GM23248 (cell line): ENCODE data around the gene SEC24C.

Experiments used
- EZH2 ChIP-seq: fragments of 200-600 bp; sonication (generic); IDR thresholded peaks from 2 replicates; pipeline ENCODE4 v1.6.1; 2018; ENCODE audit warnings: antibody characterized with exemption, mild to moderate bottlenecking; ENCODE audit not compliant: insufficient read depth, poor library complexity, severe bottlenecking
- EZH2phosphoT487 ChIP-seq: fragments of 200-600 bp; sonication (generic); IDR thresholded peaks from 2 replicates; pipeline ENCODE4 v1.6.1; 2018; ENCODE audit warnings: antibody characterized with exemption, moderate library complexity, mild to moderate bottlenecking, low read depth; ENCODE audit not compliant: insufficient read depth

DNA sequence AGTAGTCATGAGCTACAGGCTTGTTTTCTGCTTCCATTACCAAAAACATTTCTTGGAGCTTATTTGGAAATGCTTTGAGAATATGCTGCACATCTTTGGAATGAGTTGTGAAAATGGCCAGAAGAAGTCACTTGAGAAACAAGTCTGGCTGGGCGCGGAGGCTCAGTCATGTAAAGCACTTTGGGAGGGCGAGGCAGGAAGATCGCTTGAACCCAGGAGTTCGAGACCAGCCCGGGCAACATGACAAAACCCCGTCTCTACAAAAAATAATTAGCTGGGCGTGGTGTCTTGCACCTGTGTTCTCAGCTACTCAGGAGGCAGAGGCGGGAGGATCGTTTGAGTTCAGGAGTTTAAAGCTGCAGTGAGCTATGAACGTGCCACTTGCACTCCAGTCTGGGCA is 36.8 kb downstream of the SEC24C start:
- no peak for TF ChIP-seq EZH2
- no peak for TF ChIP-seq EZH2phosphoT487
